Stromal cell of bone marrow (primary cell): ENCODE measurements around the gene KLHL7.
"Not testable (repeated sequence)": the region's sequence is repeated elsewhere in the genome, so short reads cannot be mapped to it uniquely, and the experiment has no call there.

ENCODE experiments used
- DNase-seq: peaks from one replicate; pipeline ENCODE4 v3.0.0-alpha.2; 2012; ENCODE audit warnings: low read depth

Gene KLHL7

GRCh38 chr7:23214938-23215337 lies 109.4 kb downstream of the KLHL7 start:
- no peak for DNase-seq

GRCh38 chr7:23216021-23216420 lies 110.4 kb downstream of the KLHL7 start:
- no peak for DNase-seq

GRCh38 chr7:23218196-23218595 lies 112.6 kb downstream of the KLHL7 start:
- no peak for DNase-seq

GRCh38 chr7:23220690-23221305 lies 115.2 kb downstream of the KLHL7 start:
- DNase-seq, result no peak

- no peak for DNase-seq
Measured at GRCh38 chr7:23222439-23223030, 117.0 kb downstream of the KLHL7 start.

- DNase-seq, result not testable (repeated sequence)
Measured at GRCh38 chr7:23224364-23224763, 118.8 kb downstream of the KLHL7 start.

- DNase-seq, result no peak
Measured at GRCh38 chr7:23226844-23227450, 121.4 kb downstream of the KLHL7 start.
